Stomach (tissue), 4 donors: Measurements from ENCODE around the gene CRYAA.

Experiments used
- CTCF ChIP-seq, 7 experiments: fragments of 450-650 bp in 4 of 7; fragments of 200-600 bp in 3 of 7; sonication (generic) in 3 of 7; IDR thresholded peaks; one replicate each; pipeline ENCODE4 v1.5.1; 2016 to 2019; ENCODE audit warnings: antibody characterized with exemption in 7 of 7, control low read depth in 2 of 7, mild to moderate bottlenecking in 1 of 7
- EP300 ChIP-seq: sonication (generic); formaldehyde crosslinking; IDR thresholded peaks from one replicate; pipeline ENCODE4 v1.6.1; 2017; ENCODE audit warnings: antibody characterized with exemption
- POLR2A ChIP-seq, 4 donors: fragments of 450-650 bp; IDR thresholded peaks; one replicate each; pipeline ENCODE4 v1.6.1; 2016; ENCODE audit warnings: antibody characterized with exemption in 4 of 4, control low read depth in 2 of 4, mild to moderate bottlenecking in 1 of 4, moderate library complexity in 1 of 4
- POLR2AphosphoS5 ChIP-seq, 3 donors: sonication (generic); formaldehyde crosslinking; IDR thresholded peaks; one replicate each; pipeline ENCODE4 v1.6.1; 2016; ENCODE audit warnings: antibody characterized with exemption in 3 of 3

DNA sequence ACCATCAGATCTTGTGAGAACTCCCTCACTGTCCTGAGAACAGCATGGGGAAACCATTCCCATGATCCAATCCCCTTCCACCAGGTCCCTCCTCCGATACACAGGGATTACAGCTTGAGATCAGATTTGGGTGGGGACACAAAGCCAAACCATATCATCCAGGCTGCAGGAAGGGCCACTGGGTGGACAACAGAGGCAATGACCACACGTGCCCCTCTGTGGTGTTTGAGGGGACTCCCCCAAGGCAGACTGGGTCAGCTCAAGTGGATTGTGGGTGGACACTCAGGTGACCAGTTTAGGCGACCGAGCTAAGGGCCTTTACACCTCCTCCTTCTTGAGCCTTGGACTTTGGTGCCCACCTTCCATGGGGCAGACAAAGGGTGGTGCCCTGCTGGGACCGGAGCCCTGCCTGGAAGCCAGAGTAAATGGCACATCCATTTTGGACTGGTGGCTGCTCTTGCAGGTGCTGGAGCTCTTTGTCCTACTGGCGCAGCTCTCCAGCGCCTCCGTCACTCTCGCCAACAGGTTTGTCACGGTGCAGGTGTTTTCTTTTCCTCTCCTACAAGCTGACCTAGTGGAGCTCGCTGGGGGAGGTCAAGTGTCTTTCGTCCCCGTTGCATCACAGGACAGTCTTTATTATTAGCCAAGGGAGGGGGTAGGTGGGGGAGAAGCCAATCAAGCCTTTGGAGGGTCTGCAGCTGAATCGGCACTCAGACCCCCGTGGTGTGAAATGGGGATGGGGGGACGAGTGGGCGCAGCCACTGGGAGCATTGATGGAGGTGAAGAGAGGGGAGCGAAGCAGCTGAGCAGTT, 37.6 kb downstream of the CRYAA start:
- no peak for TF ChIP-seq CTCF (IDR thresholded peaks at IDR 0.05)
- TF ChIP-seq POLR2A (IDR thresholded peaks at IDR 0.05): no peak
- TF ChIP-seq EP300: no peak
- TF ChIP-seq POLR2AphosphoS5 (IDR thresholded peaks at IDR 0.05): no peak
